HL-60 (cell line): Measurements from ENCODE around the gene TAS2R5.
"Not testable (repeated sequence)": the region's sequence is repeated elsewhere in the genome, so short reads cannot be mapped to it uniquely, and the experiment has no call there.

Experiments
- DNase-seq, 2 experiments: peaks; one replicate each; pipeline ENCODE4 v3.0.0-alpha.2; 2010 to 2020; ENCODE audit warnings: low read depth in 1 of 2, low spot score in 1 of 2
- H3K27ac ChIP-seq: fragments of 250-450 bp; sonication (Bioruptor Pico); replicated peaks from 2 replicates; pipeline ENCODE4 v1.5.1; 2020; ENCODE audit warnings: mild to moderate bottlenecking, moderate library complexity
- H3K27me3 ChIP-seq: fragments of 250-450 bp; sonication (Bioruptor Pico); 2 replicates; pipeline ENCODE4 v1.5.1; 2021; ENCODE audit warnings: mild to moderate bottlenecking, moderate library complexity; ENCODE audit not compliant: insufficient read depth, poor library complexity, severe bottlenecking
- H3K4me3 ChIP-seq: replicated peaks from 2 replicates; pipeline ENCODE4 v1.5.1; 2011; ENCODE audit warnings: mild to moderate bottlenecking, control low read depth, low read length; ENCODE audit not compliant: insufficient read depth
- GABPA ChIP-seq: IDR thresholded peaks from 2 replicates; pipeline ENCODE4 v1.6.1; 2012; ENCODE audit warnings: low read depth
- POLR2AphosphoS5 ChIP-seq: IDR thresholded peaks from 2 replicates; pipeline ENCODE4 v1.6.1; 2012; ENCODE audit warnings: low read depth
- SPI1 ChIP-seq: IDR thresholded peaks from 2 replicates; pipeline ENCODE4 v1.6.1; 2012; ENCODE audit warnings: low read depth, mild to moderate bottlenecking, borderline replicate concordance
- TF ChIP-seq, protein P1 (sequence below): IDR thresholded peaks from 2 replicates; pipeline ENCODE4 v1.6.1; 2012; ENCODE audit warnings: low read depth; ENCODE audit not compliant: insufficient replicate concordance
- TF ChIP-seq, protein P2 (sequence below): IDR thresholded peaks from one replicate; pipeline ENCODE4 v1.5.1; 2011; ENCODE audit warnings: low read length, control low read depth, inconsistent platforms; ENCODE audit not compliant: insufficient read depth

TAS2R5 gene

DNA sequence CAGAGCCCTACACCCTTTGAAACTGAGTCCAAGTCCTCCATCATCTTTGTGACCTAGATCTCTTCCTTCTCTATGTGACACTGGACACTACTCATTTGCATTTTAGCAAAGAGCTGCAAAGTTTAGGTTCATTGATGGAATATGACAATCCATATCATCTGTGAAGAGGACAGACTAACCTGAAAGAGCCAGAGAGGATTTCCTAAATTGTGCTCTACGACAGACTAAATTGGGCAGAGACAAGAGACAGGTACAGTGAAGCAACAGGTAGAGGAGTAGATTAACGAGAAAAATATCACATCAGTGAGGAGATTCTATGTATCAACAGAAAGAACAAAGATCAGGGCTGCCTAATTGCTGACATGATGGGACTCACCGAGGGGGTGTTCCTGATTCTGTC lies 26.2 kb upstream of the TAS2R5 start, which contains the start of gene TAS2R3:
Gene TAS2R3, plus strand, starts transcription at position 301 of the 400 bp plus-strand sequence. Its CDS starts 62 bp downstream, at position 363.
- TF ChIP-seq POLR2AphosphoS5, result no peak
- TF ChIP-seq GABPA, result no peak
- TF ChIP-seq, protein P1, sequence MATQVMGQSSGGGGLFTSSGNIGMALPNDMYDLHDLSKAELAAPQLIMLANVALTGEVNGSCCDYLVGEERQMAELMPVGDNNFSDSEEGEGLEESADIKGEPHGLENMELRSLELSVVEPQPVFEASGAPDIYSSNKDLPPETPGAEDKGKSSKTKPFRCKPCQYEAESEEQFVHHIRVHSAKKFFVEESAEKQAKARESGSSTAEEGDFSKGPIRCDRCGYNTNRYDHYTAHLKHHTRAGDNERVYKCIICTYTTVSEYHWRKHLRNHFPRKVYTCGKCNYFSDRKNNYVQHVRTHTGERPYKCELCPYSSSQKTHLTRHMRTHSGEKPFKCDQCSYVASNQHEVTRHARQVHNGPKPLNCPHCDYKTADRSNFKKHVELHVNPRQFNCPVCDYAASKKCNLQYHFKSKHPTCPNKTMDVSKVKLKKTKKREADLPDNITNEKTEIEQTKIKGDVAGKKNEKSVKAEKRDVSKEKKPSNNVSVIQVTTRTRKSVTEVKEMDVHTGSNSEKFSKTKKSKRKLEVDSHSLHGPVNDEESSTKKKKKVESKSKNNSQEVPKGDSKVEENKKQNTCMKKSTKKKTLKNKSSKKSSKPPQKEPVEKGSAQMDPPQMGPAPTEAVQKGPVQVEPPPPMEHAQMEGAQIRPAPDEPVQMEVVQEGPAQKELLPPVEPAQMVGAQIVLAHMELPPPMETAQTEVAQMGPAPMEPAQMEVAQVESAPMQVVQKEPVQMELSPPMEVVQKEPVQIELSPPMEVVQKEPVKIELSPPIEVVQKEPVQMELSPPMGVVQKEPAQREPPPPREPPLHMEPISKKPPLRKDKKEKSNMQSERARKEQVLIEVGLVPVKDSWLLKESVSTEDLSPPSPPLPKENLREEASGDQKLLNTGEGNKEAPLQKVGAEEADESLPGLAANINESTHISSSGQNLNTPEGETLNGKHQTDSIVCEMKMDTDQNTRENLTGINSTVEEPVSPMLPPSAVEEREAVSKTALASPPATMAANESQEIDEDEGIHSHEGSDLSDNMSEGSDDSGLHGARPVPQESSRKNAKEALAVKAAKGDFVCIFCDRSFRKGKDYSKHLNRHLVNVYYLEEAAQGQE, result no peak
- TF ChIP-seq, protein P2, sequence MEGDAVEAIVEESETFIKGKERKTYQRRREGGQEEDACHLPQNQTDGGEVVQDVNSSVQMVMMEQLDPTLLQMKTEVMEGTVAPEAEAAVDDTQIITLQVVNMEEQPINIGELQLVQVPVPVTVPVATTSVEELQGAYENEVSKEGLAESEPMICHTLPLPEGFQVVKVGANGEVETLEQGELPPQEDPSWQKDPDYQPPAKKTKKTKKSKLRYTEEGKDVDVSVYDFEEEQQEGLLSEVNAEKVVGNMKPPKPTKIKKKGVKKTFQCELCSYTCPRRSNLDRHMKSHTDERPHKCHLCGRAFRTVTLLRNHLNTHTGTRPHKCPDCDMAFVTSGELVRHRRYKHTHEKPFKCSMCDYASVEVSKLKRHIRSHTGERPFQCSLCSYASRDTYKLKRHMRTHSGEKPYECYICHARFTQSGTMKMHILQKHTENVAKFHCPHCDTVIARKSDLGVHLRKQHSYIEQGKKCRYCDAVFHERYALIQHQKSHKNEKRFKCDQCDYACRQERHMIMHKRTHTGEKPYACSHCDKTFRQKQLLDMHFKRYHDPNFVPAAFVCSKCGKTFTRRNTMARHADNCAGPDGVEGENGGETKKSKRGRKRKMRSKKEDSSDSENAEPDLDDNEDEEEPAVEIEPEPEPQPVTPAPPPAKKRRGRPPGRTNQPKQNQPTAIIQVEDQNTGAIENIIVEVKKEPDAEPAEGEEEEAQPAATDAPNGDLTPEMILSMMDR, result no peak
- TF ChIP-seq SPI1, result no peak
- Histone ChIP-seq H3K4me3 (no peak within 1 kb of the TSS), H3K27me3 (no peaks in the 10 kb centered on the region), H3K27ac (no peak within 1 kb of the TSS)
- no peak for DNase-seq

DNA sequence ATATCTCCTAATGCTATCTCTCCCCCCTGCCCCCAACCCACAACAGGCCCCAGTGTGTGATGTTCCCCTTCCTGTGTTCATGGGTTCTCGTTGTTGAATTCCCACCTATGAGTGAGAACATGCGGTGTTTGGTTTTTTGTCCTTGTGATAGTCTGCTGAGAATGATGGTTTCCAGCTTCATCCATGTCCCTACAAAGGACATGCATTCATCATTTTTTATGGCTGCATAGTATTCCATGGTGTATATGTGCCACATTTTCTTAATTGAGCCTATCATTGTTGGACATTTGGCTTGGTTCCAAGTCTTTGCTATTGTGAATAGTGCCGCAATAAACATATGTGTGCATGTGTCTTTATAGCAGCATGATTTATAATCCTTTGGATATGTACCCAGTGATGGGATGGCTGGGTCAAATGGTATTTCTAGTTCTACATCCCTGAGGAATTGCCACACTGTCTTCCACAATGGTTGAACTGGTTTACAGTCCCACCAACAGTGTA lies 19.9 kb upstream of the TAS2R5 start:
- H3K27ac ChIP-seq, H3K27me3 ChIP-seq, DNase-seq, H3K4me3 ChIP-seq: not testable (repeated sequence)

DNA sequence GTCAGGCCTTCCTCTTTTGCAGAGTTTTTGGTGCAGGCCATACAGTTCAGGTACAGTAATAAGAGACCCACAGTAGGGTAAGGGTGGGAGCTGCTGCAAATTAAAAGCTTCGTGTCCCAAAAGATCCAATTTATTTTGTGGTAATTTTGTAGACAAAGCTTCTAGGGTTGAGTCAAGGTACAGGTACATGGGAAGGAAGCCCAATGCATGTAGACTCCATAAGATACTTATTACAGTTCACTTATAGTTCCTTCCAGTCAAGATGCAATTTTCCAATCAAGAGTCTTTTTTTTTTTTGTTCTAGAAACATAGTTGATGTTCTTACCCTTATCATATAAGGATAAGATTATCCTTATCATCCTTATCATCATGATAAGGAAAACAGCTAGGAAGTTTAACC lies 13.6 kb upstream of the TAS2R5 start, which contains the start of gene TAS2R4:
Gene TAS2R4, plus strand, starts transcription at position 301 of the 400 bp plus-strand sequence. CDS start 1,815 bp downstream, outside the sequence.
- Histone ChIP-seq H3K27ac (no peak within 1 kb of the TSS), H3K27me3 (no peaks in the 10 kb centered on the region), H3K4me3 (no peak within 1 kb of the TSS)
- DNase-seq, result no peak
- TF ChIP-seq, protein P2, result no peak
- TF ChIP-seq GABPA (no peak), POLR2AphosphoS5 (no peak), SPI1 (no peak)
- TF ChIP-seq, protein P1, result no peak

DNA sequence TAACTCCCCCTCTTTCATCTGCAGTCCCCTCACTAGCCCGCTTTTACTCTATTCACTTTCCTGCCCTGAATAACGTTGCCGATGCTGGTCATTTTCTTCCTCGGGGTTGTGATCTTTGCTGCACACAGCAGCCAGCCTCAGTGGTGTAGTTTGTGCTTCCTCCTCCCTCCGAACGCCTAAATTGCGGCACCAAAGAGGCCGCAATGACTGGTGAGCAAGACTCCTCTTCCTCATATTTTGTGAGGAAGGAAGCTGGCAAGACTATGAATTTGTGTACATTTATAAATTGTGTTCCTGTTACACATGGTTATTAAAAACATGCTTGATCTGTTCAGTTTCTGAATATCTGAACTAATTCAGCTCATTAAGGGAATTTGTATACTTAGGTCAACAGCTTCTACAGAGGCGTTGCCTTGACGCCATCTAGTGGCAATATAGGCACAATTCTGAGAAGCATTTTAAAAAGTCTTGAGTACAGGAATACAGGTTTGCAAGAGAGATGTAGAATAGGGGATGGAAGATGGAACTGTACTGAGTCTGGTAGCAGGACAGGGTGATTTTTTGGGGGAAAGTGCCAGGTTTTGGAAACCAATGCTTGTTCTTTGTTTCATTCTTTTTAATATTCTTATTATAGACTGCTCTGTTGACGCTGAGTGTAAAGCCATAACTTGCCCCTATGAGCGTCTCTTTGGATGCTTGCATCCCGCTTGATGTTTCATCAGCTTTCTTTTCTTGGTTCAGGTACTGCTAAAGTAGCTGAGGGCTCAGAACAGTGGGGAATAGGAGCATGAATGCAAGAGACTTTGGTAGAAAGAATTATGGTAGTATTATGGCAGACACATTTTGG lies 4.1 kb upstream of the TAS2R5 start:
- TF ChIP-seq POLR2AphosphoS5 (no peak), GABPA (no peak), SPI1 (peak; percentile 56; the same call in 1 of the 2 replicates)
- TF ChIP-seq, protein P1, result no peak
- TF ChIP-seq, protein P2, result peak; percentile 76
- peak; percentile 7 to 60 for DNase-seq
- H3K27ac ChIP-seq, result peak overlapping the region; percentile 36
- H3K4me3 ChIP-seq, result no peak overlapping the region
- no peaks in the 10 kb centered on the region for H3K27me3 ChIP-seq
